K562 (cell line): ENCODE data around the gene USP24. TPM values are rescaled to one million over a fixed set of nuclear protein-coding genes. Genes with fewer than 3 reads are reported as not detected.
"Not testable (repeated sequence)": the region's sequence is repeated elsewhere in the genome, so short reads cannot be mapped to it uniquely, and the experiment has no call there.

Experiments
- ATAC-seq: fragments of 200-7000 bp; cut with Tn5 transposase; 3 replicates; pipeline ENCODE4 v1.9.1; 2020; ENCODE audit warnings: moderate library complexity
- BruUV-seq: library from RNA; stranded (reverse); fragments of 400-500 nt; replicated peaks from 2 replicates; lab custom pipeline; 2021; lab: Mats Ljungman, UMichigan
- CTCF ChIA-PET: fragments of 300-600 bp; formaldehyde crosslinking; extraction: SDS; loops from one replicate; lab custom pipeline; 2021; ENCODE audit warnings: low intra/inter-chr PET ratio; lab: Yijun Ruan, JAX
- POLR2A ChIA-PET: fragments of 300-600, 350-650 bp; sonication (Branson Sonifier 250); formaldehyde crosslinking; extraction: SDS; loops from one replicate; lab custom pipeline; 2021; ENCODE audit warnings: antibody characterized with exemption, inconsistent platforms; lab: Yijun Ruan, JAX
- DNase-seq, 4 experiments: peaks; one replicate each; pipeline versions ENCODE4 v3.0.0 to v3.0.0-alpha.2; 2011 to 2018; ENCODE audit warnings: low spot score in 3 of 4, mixed read lengths in 3 of 4; ENCODE audit errors: extremely low read depth in 1 of 4
- FAIRE-seq: peaks from 2 replicates; lab custom pipeline; 2011; peaks lifted over from hg19 to GRCh38; lab: Jason Lieb, UNC
- H2AFZ ChIP-seq: 2 replicates; pipeline ENCODE4 v1.6.0; 2011; ENCODE audit warnings: low read depth, low read length, control low read depth, inconsistent platforms
- H3K27ac ChIP-seq: fragments of 200-600 bp; 3 replicates; pipeline ENCODE4 v1.8.0; 2011; ENCODE audit warnings: low read depth, mild to moderate bottlenecking, control low read depth, inconsistent platforms, low read length, moderate library complexity, mixed read lengths; ENCODE audit errors: extremely low read depth
- H3K27me3 ChIP-seq, 2 experiments: fragments of 300-600 bp in 1 of 2; 2 replicates in 1 of 2; 3 replicates in 1 of 2; pipeline versions ENCODE4 v1.6.0 to v1.8.0; 2011; ENCODE audit warnings: inconsistent platforms in 2 of 2, low read length in 2 of 2, mild to moderate bottlenecking in 1 of 2, mixed read lengths in 1 of 2, moderate library complexity in 1 of 2; ENCODE audit not compliant: control insufficient read depth in 2 of 2, insufficient read depth in 2 of 2
- H3K36me3 ChIP-seq: fragments of 300-600 bp; 3 replicates; pipeline ENCODE4 v1.8.0; 2011; ENCODE audit warnings: mild to moderate bottlenecking, low read length, inconsistent platforms; ENCODE audit not compliant: control insufficient read depth, insufficient read depth
- H3K4me1 ChIP-seq, 2 experiments: fragments of 200-600 bp in 1 of 2; replicated peaks in 1 of 2; 2 replicates in 1 of 2; 3 replicates in 1 of 2; pipeline versions ENCODE4 v1.5.1 to v1.8.0; 2011; ENCODE audit warnings: inconsistent platforms in 2 of 2, low read length in 2 of 2, mild to moderate bottlenecking in 1 of 2, mixed read lengths in 1 of 2, moderate library complexity in 1 of 2; ENCODE audit not compliant: control insufficient read depth in 2 of 2, insufficient read depth in 2 of 2
- H3K4me2 ChIP-seq: 2 replicates; pipeline ENCODE4 v1.6.1; 2011; ENCODE audit warnings: low read length, control low read depth, inconsistent platforms, mixed read lengths; ENCODE audit not compliant: insufficient read depth
- H3K4me3 ChIP-seq: fragments of 200-600 bp; sonication (generic), shearing (Covaris generic); 2 replicates; pipeline ENCODE4 v1.5.1; 2016; ENCODE audit warnings: control low read depth, inconsistent platforms
- H3K79me2 ChIP-seq: fragments of 200-600 bp; 3 replicates; pipeline ENCODE4 v1.8.0; 2011; ENCODE audit warnings: low read length, inconsistent platforms; ENCODE audit not compliant: control insufficient read depth, insufficient read depth
- H3K9ac ChIP-seq, 2 experiments: 2 replicates each; pipeline versions ENCODE4 v1.6.0 to v1.6.1; 2011; ENCODE audit warnings: low read depth in 2 of 2, low read length in 2 of 2, control low read depth in 1 of 2, inconsistent platforms in 1 of 2, mild to moderate bottlenecking in 1 of 2, mixed read lengths in 1 of 2; ENCODE audit not compliant: insufficient read depth in 1 of 2
- H3K9me1 ChIP-seq: one replicate; pipeline ENCODE4 v1.6.0; 2011; ENCODE audit warnings: inconsistent platforms, mild to moderate bottlenecking, low read length, moderate library complexity; ENCODE audit not compliant: control insufficient read depth, insufficient read depth
- H3K9me3 ChIP-seq: replicated peaks from 2 replicates; pipeline ENCODE4 v1.5.1; 2011; ENCODE audit warnings: low read depth, low read length, inconsistent platforms; ENCODE audit not compliant: control insufficient read depth, insufficient read depth
- H4K20me1 ChIP-seq: replicated peaks from 2 replicates; pipeline ENCODE4 v1.6.1; 2011; ENCODE audit warnings: low read length, inconsistent platforms, mixed read lengths; ENCODE audit not compliant: control insufficient read depth, insufficient read depth
- ARID1B ChIP-seq: fragments of 450-650 bp; IDR thresholded peaks from 2 replicates; pipeline ENCODE4 v1.6.1; 2016; ENCODE audit warnings: antibody characterized with exemption, mild to moderate bottlenecking, inconsistent platforms
- BACH1 ChIP-seq: fragments of 200-800 bp; sonication (Bioruptor generic); IDR thresholded peaks from 2 replicates; pipeline ENCODE4 v1.6.1; 2016; ENCODE audit warnings: missing genetic modification characterization, missing compliant biosample characterization
- CREM ChIP-seq: IDR thresholded peaks from 2 replicates; pipeline ENCODE4 v1.6.1; 2014; ENCODE audit warnings: antibody characterized with exemption, low read depth
- CTCF ChIP-seq, 3 experiments: IDR thresholded peaks in 2 of 3; conservative IDR thresholded peaks in 1 of 3; 2 replicates each; pipeline ENCODE4 v1.5.1; 2011 to 2012; ENCODE audit warnings: low read length in 3 of 3, mild to moderate bottlenecking in 3 of 3, control low read depth in 2 of 3, improper control_type of control experiment in 1 of 3, inconsistent platforms in 1 of 3, low read depth in 1 of 3, mixed read lengths in 1 of 3, moderate library complexity in 1 of 3; ENCODE audit not compliant: insufficient read depth in 2 of 3
- KDM1A ChIP-seq, 2 experiments: fragments of 450-650 bp; IDR thresholded peaks; 2 replicates each; pipeline ENCODE4 v1.6.1; 2016; ENCODE audit warnings: mild to moderate bottlenecking in 2 of 2
- KDM2B ChIP-seq: fragments of 250-450 bp; sonication (Bioruptor Pico); IDR thresholded peaks from 2 replicates; pipeline ENCODE4 v1.8.0; 2021; ENCODE audit warnings: mild to moderate bottlenecking, moderate library complexity
- THRAP3 ChIP-seq: fragments of 450-650 bp; IDR thresholded peaks from 2 replicates; pipeline ENCODE4 v1.6.1; 2016; ENCODE audit warnings: mild to moderate bottlenecking, inconsistent platforms, borderline replicate concordance
- ZNF134 ChIP-seq: fragments of 250-450 bp; sonication (Bioruptor Pico); conservative IDR thresholded peaks from 2 replicates; pipeline ENCODE4 v1.4.0; 2020
- ZNF24 ChIP-seq: fragments of 450-650 bp; IDR thresholded peaks from 2 replicates; pipeline ENCODE4 v1.6.1; 2016
- WGBS: fragments of 100-300 bp; shearing (Covaris generic); methylation state at CpG from one replicate; pipeline ENCODE4 v1.1.6; 2016; ENCODE audit warnings: low coverage, mixed read lengths; ENCODE audit not compliant: insufficient coverage; ENCODE audit errors: missing lambda C conversion rate; 5-methylcytosine and 5-hydroxymethylcytosine counted together
- in situ Hi-C: fragments of 300-500 bp; cut with MboI; formaldehyde crosslinking; loops from 4 replicates; pipeline ENCODE4 v1.15.0; 2018; ENCODE audit warnings: inconsistent platforms, mixed read lengths
- intact Hi-C: fragments of 100-400 bp; cut with micrococcal nuclease; formaldehyde crosslinking; loops from 2 replicates; pipeline ENCODE4 v1.14.2; 2022
- polyA plus RNA-seq, 8 experiments: library from polyadenylated mRNA; depleted of rRNA in 4 of 8; stranded (reverse) in 5 of 8; unstranded in 3 of 8; fragments of >200 nt; fragmentation: Nextera tagmentation in 2 of 8; fragmentation: Illumina TruSeq in 1 of 8; extraction: Ambion mirVana in 2 of 8; extraction: Trizol in 1 of 8; gene quantifications; 2 replicates each; pipeline versions ENCODE4 v1.2.1 to v1.2.3, GENCODE V29; 2011 to 2014; ENCODE audit warnings: inconsistent platforms in 1 of 8, missing spikeins in 1 of 8
- total RNA-seq, 7 experiments: library from RNA; depleted of rRNA in 6 of 7; stranded (reverse); fragments of >200 nt in 6 of 7; fragmentation: Illumina TruSeq in 2 of 7; extraction: Trizol in 2 of 7; gene quantifications; 2 replicates each; pipeline versions ENCODE4 v1.2.1 to v1.2.3, GENCODE V29; 2011 to 2021; ENCODE audit warnings: low replicate concordance in 1 of 7
- TF ChIP-seq, protein P1 (sequence below): fragments of 450-650 bp; IDR thresholded peaks from 2 replicates; pipeline ENCODE4 v1.6.1; 2016

USP24 gene
- total and polyA plus RNA-seq, 9 of the 15 experiments (the other 6 are each of a cell fraction or from before 2014, with no cell fraction given): 7.7 to 62.6 (median 36.8) TPM

GRCh38 chr1:55024163-55024562 lies 191.0 kb downstream of the USP24 start:
- H3K36me3 ChIP-seq, FAIRE-seq, H3K79me2 ChIP-seq, DNase-seq, H3K9me3 ChIP-seq, CTCF ChIA-PET, H3K9me1 ChIP-seq, intact Hi-C loops, H4K20me1 ChIP-seq, in situ Hi-C loops, H3K27ac ChIP-seq, H3K4me2 ChIP-seq, ATAC-seq, H3K9ac ChIP-seq, H3K4me3 ChIP-seq, H3K4me1 ChIP-seq, H2AFZ ChIP-seq, H3K27me3 ChIP-seq, POLR2A ChIA-PET, BruUV-seq: not testable (repeated sequence)
- WGBS: 0% methylated on average over 1 of the region's 10 CpGs
- TF ChIP-seq, protein P1, sequence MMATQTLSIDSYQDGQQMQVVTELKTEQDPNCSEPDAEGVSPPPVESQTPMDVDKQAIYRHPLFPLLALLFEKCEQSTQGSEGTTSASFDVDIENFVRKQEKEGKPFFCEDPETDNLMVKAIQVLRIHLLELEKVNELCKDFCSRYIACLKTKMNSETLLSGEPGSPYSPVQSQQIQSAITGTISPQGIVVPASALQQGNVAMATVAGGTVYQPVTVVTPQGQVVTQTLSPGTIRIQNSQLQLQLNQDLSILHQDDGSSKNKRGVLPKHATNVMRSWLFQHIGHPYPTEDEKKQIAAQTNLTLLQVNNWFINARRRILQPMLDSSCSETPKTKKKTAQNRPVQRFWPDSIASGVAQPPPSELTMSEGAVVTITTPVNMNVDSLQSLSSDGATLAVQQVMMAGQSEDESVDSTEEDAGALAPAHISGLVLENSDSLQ: peak; percentile 48

DNA sequence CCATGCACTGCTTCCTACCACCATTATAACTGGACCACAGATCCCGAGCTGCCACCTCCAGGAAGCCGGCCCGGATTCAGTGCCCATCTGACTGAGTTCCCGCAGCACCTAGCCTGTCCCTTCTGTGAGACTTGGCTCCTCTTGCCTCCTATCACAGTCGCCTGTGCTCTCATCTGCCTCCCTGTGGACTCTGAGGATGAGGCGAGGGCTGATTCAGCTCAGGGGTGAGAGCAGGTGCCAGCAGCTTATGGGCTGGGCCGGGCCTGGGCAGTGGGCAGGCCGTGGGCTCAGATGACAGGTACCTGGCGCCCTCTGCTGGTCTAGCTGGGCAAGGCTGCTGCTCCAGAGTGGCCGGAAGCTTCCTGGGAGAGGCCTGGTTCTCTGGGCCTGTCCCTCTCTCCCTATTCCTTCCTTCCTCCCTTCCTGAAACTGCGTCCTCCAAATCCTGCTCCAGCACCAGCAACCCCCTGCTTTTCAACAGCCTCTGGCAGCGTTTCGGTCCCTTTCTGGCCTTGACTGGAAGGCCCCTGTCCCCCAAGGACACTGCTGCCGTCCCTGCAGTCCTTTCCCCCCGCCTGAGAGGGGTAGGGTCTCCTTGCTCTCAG lies 193.1 kb downstream of the USP24 start:
- Histone ChIP-seq H4K20me1 (no peaks in the 10 kb centered on the region), H3K9me3 (no peaks in the 10 kb centered on the region), H3K9me1 (no peaks in the 10 kb centered on the region), H3K4me1 (peaks cover 3 to 11% of the 10 kb centered on the region in 2 experiments; a peak in 4 of 5 replicates), H3K9ac (peak overlapping the region; percentile 21 to 75; a peak in 1 of 4 replicates), H3K36me3 (no peaks in the 10 kb centered on the region; the same call in 2 of the 3 replicates), H3K4me3 (no peak overlapping the region), H3K79me2 (no peaks in the 10 kb centered on the region), H3K27ac (peak overlapping the region; percentile 54; the same call in 1 of the 3 replicates), H3K27me3 (peaks cover 3 to 13% of the 10 kb centered on the region in 2 experiments; a peak in 3 of 5 replicates), H2AFZ (peak overlapping the region; percentile 96), H3K4me2 (no peak overlapping the region)
- in situ Hi-C loops (no loop called here), intact Hi-C loops (loop anchor here (1.0 kb wide), 3 partner anchors 26 to 77 kb away; no protein-coding TSS in a partner anchor)
- DNase-seq (peak; percentile 84 to 92 (median 88)), ATAC-seq (peak; percentile 100), FAIRE-seq (peak; percentile 80)
- POLR2A ChIA-PET: interaction anchor here (0.6 to 0.9 kb wide), 5 partner anchors 16 to 153 kb away, joined by 3 to 4 read pairs (median 4); no protein-coding TSS in a partner anchor
- CTCF ChIA-PET: interaction anchor here (0.7 to 1.9 kb wide), 3 partner anchors 70 to 77 kb away, joined by 4 to 7 read pairs (median 5); no protein-coding TSS in a partner anchor
- 34% methylated on average over 14 of the region's 15 CpGs for WGBS
- no TSS peak for BruUV-seq
- TF ChIP-seq ARID1B (0 out of 2 replicates have a peak, but pooled peaks have one; percentile 12), KDM2B (CRISPR knock-in tag) (no peak), BACH1 (tag) (no peak), CREM (peak; percentile 35; the same call in 1 of the 2 replicates), CTCF (IDR thresholded peaks at IDR 0.05 in 2 of 3, conservative IDR thresholded peaks at IDR 0.05 in 1 of 3; ENCODE audit: insufficient read depth in 2 of 3, low read depth in 1 of 3, low read length in 3 of 3) (peak; percentile 86 to 91 (median 88)), KDM1A (IDR thresholded peaks at IDR 0.05) (peak; percentile 39 to 55; a peak in 2 of 4 replicates), ZNF134 (CRISPR knock-in tag) (peak; percentile 86), THRAP3 (no peak), ZNF24 (no peak)
- TF ChIP-seq, protein P1: peak; percentile 18; the same call in 1 of the 2 replicates
